OCI-M1 (cell line): ENCODE data around the gene ABCA2.

Experiments used
- DNase-seq: peaks from one replicate; lab custom pipeline; 2025; lab: John Stamatoyannopoulos, UW

Gene ABCA2

GRCh38 chr9:136980669-136981478 is 47.2 kb downstream of the ABCA2 start:
- no peak for DNase-seq

- no peak for DNase-seq
Measured at GRCh38 chr9:136979769-136980587, 48.1 kb downstream of the ABCA2 start.

- DNase-seq = no peak
Measured at GRCh38 chr9:136978865-136979544, 49.0 kb downstream of the ABCA2 start.

DNA sequence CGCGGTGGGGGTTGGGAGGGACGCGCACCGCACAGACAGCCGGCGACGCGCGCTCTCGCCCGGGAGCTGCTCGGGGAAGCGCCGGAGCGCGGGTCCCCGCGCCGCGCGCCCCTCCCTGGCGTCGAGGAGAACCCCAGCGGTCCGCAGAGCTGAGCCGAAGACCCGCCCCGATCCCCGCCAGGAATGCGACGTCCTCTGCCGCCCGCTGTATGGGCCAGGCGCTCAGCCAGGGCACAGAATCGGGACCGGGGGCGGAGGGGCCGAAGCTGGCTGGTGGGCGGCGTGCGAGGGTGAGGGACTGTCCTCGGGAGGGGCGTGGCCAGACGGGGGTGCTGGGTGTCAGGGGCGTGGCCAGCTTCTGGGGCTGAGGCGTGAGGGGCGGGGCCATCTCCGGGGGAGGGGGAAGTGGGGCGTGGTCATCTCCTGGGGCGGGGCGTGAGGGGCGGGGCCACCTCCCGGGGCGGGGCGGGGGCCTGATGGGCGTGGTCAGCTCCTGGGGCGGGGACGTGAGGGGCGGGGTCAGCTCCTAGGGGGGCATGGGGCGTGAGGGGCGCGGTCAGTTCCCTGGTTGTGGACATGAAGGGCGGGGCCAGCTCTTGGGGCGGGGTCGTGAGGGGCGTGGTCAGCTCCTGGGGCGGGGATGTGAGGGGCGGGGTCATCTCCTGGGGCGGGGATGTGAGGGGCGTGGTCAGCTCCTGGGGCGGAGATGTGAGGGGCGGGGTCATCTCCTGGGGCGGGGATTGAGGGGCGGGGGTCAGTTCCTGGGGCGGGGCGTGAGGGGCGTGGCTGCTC is 49.8 kb downstream of the ABCA2 start:
- DNase-seq = peak; percentile 65

- DNase-seq = no peak
Measured at GRCh38 chr9:136977649-136978072, 50.4 kb downstream of the ABCA2 start.

DNA sequence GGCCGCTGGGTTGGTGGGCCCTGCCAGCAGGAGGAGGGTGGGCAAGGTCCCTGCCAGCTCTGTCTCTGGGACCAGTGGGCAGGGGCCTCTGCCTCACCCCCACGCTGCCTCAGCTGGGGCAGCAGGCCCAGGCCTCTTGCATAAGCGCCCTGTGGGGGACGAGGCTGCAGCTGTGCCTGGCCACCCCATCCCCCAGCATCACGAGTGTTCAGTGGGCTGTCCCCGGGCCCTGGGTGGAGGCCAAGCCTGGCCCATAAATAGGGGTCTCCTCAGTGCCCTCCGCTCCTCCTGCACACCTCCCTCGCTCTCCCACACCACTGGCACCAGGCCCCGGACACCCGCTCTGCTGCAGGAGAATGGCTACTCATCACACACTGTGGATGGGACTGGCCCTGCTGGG is 50.8 kb downstream of the ABCA2 start, which contains the start of gene PTGDS:
Gene PTGDS (plus strand): TSS at position 282 of the 400 bp plus-strand sequence. CDS start 75 bp downstream, at position 357.
- DNase-seq = no peak

- DNase-seq = peak; percentile 66
Measured at GRCh38 chr9:136975644-136976043, 52.4 kb downstream of the ABCA2 start.

GRCh38 chr9:136974817-136975535 is 53.1 kb downstream of the ABCA2 start:
- no peak for DNase-seq

DNA sequence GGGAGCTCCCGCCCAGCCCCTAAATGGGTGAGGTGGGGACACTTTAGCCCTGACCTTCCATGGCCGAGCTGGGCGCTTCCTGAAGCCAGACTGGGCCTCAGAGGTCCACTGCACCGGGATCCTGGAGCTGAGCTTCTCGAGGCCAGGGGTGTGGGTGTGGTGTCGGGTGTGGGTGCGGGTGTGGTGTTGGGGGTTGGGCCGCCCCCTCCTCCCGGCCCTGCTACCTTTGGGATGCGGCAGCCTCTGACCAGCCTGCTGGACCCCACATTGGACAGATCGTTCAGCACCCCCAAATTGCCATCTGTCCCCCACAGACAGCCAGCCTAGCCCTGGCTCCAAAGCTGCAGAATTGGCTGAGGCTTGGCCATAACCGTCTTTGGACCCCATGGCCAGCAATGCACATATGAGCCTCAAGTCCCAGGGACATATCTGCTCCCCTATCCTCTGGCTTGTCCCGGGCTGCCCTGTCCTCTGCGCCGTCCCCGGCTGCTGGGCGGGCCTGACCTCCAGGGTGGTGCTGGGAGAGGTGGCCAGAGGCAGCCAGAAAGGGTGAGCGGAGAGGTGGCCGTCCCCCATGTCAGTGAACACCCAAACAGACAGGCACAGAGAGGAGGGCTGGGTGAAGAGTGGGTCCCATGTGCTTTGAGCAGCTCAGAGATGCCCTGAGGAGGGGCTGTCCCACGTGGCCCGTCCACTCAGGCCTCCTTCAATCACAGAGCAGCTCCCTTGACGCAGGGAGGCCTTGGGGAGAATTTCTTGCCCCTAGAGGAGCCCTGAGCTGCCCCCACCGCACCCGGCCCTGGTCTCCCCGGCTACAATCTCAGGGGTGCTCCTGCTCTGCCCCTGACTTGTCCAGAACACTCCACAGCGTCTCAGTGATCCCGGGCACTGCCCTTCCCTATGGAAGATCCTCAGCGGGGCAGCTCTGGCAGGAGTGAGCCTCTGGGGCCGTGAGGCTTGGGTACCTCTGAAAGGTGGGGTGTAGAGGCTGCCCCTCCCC is 54.1 kb downstream of the ABCA2 start:
- DNase-seq = no peak

DNA sequence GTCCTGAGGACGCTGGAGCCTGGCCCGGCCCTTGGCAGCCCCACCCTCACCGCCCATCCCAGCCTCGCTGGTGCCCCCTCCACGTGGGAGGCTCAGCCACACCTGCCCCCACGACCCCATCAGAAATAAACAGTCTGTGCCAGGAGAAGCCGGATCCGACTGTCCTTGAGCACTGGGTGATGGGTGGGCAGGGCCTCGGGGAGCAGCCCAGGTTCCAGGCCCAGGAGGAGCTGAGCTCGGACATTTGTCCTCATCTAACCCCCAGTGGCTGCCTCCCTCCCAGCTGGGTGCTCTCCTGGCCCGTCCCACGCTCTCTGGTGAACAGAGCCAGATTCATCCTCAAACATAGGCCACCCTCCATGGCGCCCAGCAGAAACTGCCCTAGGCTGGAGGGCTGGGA is 55.3 kb downstream of the ABCA2 start:
- DNase-seq = no peak

DNA sequence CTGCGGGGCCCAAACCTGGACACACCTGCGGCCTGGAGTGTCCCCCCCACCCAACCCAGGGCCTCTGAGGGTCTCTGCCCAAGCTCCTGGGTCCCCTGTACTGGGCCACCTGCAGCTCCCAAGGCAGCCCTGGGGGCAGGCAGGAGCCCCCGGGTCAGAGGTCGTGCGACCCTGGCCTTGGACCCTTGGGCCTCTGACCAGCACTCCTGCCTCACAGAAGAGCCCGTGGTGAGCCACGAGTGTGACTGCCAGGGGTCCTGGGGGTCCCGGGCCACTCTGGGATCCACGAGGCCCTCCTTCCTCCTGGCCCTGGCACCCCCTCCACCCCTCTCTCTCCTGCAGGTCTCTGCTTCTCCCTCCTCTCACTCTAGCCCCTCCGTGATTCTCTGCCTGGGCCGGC is 55.7 kb downstream of the ABCA2 start:
- no peak for DNase-seq

GRCh38 chr9:136971746-136972145 is 56.3 kb downstream of the ABCA2 start:
- no peak for DNase-seq

- DNase-seq = no peak
Measured at GRCh38 chr9:136970361-136970760, 57.7 kb downstream of the ABCA2 start.

GRCh38 chr9:136969774-136970173 is 58.3 kb downstream of the ABCA2 start:
- DNase-seq = no peak

GRCh38 chr9:136969150-136969549 is 58.9 kb downstream of the ABCA2 start:
- DNase-seq = no peak

GRCh38 chr9:136968333-136969127 is 59.5 kb downstream of the ABCA2 start:
- DNase-seq = no peak

DNA sequence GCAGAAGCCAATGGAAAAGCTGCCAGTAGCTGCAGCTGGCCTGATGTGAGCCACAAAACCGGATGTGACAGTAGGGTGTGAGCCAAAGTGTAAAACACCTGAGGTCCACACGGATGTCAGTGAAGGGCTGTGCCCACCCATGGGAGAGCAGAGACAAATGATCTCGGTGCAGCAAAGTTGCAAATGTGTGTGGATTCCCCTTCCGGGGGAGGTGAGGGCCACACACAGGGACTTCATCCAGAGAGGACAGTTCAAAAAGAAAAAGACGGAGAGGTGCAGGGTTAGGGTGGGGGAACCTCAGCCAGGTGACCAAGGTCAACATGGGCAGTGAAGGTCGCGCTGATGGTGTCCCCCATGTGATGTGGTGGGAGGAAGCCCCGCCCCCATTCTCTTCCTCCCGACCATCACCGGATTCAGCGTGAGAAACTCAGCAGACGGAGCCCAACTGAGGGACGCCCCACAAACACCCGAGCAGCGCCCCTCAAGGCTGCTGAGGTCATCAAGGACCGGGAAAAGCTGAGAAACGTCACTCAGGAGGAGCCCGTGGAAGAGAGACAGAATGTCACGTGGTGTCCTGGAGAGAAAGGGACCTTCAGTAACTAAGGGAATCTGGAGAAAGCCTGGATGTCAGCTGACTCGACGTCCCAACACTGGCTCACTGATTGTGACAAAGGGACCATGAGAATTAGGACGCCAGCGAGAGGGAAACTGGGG is 62.1 kb downstream of the ABCA2 start:
- peak; percentile 13 for DNase-seq

DNA sequence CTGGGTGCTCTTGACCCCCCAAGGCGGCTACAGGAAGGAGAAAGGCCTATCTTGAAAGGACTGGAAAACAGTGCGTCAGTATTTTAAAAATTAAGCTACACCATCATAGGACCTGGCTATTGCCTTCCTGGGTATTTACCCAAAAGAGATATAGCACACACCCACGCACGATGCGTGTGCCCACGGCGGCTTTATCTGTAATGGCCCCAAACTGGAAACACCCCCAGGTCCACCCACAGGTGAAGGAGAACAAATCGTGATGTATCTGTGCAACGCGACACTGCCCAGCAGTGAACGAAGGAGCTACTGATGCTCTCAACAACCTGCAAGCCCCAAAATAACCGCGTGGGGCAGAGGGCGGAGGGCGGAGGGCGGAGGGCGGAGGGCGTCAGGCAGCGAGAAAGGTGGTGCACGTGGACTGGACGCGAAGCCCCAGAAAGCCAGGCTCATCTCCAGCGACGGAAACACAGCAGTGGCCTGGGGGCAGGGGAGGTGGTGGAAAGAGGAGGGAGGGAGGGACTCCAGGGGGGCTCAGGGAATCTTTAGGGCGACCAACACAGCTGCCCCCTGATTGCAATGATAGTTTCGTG is 63.1 kb downstream of the ABCA2 start:
- no peak for DNase-seq
